ENCODE data around the gene NDUFA7.

DNA sequence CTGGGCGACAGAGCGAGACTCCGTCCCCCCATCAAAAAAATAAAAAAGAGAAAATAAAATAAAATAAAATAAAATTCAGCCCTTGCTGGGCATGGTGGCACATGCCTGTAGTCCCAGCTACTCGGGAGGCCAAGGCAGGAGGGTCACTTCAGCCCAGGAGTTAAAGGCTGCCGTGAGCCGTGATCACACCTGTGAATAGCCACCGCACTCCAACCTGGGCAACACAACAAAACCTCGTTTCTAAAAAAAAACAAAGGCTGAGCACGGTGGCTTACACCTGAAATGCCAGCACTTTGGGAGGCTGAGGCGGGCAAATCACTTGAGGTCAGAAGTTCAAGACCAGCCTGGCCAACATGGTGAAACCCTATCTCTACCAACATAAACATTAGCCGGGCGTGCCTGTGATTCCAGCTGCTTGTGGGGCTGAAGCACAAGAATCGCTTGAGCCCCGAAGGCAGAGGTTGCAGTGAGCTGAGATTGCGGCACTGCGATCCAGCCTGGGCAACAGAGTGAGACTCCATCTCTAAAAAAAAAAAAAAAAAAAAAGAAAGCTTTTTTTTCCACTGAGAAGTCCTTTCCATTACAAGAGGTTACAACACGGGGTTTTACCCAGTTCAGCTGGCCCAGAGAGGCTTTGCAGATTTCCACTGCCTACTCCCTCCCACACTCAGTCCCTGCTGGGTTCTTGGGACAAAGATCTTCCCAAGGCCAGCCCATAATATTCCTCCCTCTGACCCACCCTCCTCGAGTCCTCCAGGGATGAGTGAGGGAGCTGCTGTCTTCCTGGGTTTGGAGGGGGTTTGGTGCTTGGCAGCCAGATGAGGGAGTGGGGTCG, 49.2 kb upstream of the NDUFA7 start:
- TF ChIP-seq ZNF302 (tag by site-specific recombination; IDR thresholded peaks at IDR 0.05; ENCODE audit: low read depth) (no peak), ZNF155 (tag by site-specific recombination; IDR thresholded peaks at IDR 0.05) (no peak)
